PC-9 (cell line): ENCODE data around the gene SHC3.

Experiments used
- EZH2 ChIP-seq: fragments of 200-600 bp; sonication (generic); IDR thresholded peaks from 2 replicates; pipeline ENCODE4 v1.8.0; 2017; ENCODE audit warnings: antibody characterized with exemption, low read depth
- TF ChIP-seq, protein P1 (sequence below): fragments of 200-600 bp; sonication (generic); conservative IDR thresholded peaks from 2 replicates; pipeline ENCODE4 v1.6.1; 2017; ENCODE audit warnings: mixed run types, antibody characterized with exemption, mild to moderate bottlenecking, moderate library complexity

DNA sequence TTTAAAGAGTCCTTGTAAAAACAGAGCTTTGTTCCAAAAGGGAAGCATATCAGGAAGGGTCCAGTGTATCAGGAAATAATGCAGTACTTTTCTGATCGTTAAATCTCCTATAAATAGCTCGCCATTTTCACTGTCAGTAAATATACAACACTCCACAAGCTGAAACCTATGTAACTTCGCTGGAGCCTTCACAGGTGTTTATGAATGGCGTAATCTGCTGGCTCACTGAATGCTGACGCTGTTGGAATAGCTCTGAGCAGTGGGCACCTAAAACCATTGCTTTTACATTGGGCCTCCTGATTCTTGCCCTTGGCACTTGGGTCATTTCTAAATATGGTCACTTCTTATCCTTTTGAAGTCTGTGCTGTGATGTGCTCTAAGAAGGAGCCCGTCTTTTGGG, 4.3 kb downstream of the SHC3 start:
- TF ChIP-seq, protein P1, sequence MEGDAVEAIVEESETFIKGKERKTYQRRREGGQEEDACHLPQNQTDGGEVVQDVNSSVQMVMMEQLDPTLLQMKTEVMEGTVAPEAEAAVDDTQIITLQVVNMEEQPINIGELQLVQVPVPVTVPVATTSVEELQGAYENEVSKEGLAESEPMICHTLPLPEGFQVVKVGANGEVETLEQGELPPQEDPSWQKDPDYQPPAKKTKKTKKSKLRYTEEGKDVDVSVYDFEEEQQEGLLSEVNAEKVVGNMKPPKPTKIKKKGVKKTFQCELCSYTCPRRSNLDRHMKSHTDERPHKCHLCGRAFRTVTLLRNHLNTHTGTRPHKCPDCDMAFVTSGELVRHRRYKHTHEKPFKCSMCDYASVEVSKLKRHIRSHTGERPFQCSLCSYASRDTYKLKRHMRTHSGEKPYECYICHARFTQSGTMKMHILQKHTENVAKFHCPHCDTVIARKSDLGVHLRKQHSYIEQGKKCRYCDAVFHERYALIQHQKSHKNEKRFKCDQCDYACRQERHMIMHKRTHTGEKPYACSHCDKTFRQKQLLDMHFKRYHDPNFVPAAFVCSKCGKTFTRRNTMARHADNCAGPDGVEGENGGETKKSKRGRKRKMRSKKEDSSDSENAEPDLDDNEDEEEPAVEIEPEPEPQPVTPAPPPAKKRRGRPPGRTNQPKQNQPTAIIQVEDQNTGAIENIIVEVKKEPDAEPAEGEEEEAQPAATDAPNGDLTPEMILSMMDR = no peak
- no peak for TF ChIP-seq EZH2
